HG03135 (cell line): Measurements from ENCODE around the gene LRMDA.

Experiments
- ATAC-seq: cut with Tn5 transposase; IDR thresholded peaks from one replicate; pipeline ENCODE4 v1.9.1; 2021; ENCODE audit warnings: mild to moderate bottlenecking, moderate library complexity; ENCODE audit not compliant: unreplicated experiment

The LRMDA gene

DNA sequence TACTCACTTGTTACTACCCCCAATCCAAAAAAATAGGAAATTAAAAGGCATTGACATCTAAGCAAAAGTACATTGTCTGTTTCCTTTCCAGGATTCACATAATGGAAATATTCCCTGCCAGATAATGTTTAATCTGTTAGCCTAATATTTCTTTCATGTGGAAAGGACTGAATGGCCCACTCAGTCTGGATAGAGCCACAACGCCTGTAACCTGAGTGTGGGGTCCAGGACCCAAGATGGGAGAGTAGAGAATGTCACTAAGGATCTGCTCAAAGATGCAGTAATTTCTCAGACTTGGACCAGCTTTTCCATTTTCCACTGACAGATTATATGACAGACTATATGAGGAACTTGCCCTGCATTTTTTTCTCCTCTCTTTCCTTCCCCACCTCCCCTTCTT is 1117.3 kb downstream of the LRMDA start:
- no peak for ATAC-seq

GRCh38 chr10:76549171-76549570 is 1117.7 kb downstream of the LRMDA start:
- no peak for ATAC-seq

DNA sequence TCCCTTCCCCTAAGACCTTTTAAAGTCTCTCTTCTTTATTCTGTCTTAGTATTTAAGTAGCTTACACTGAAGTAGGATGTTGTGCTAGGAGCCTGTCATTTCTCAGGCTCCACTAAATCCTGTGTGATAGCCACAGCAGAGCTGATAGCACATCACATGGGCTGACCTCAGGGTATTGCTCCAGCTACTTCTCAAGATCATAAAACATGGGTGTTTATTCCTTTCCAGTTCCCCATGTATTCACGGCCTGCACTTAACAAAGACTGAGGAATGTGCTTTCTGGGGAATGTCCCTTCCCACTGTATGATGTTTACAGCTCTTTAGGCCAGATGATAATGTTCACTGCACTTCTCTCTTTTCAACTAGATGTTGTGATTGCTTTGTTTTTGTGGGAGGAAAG is 1119.4 kb downstream of the LRMDA start:
- ATAC-seq: no peak

DNA sequence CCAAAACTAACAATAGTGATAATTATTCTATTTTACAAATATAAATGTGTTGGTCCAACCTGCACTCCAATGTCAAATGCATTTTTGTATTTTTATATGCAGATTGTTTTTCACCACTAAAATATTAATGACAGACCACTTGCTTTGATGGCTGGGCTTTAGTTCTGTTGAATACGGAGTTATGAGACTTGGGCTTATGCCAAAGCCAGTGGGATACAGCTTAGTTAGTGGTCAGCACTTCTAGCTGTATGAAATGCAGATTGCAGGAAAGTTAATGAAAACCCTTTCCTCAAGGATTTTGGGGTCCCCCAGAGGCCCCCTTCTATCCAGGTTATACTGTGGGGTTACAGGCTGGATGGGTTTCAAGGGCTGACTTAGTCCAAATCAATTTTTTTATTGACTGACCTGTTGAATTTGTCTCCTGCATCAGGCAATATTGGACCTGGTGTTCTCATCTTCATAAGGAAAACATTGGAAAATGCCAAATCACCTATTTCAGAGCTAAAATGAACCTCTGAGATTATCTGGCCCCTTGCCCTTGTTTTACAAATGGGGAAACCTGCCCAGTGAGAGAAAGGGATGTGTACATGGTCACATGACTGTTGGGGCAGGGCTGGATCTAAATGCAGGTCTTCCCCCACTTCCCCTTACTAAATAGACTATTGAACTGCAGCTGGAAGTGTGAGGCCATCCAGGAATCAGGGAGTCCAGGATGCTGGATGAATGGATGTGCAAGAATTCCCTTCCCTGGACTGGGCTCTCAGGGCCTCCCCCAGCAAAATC is 1120.9 kb downstream of the LRMDA start:
- ATAC-seq: no peak

DNA sequence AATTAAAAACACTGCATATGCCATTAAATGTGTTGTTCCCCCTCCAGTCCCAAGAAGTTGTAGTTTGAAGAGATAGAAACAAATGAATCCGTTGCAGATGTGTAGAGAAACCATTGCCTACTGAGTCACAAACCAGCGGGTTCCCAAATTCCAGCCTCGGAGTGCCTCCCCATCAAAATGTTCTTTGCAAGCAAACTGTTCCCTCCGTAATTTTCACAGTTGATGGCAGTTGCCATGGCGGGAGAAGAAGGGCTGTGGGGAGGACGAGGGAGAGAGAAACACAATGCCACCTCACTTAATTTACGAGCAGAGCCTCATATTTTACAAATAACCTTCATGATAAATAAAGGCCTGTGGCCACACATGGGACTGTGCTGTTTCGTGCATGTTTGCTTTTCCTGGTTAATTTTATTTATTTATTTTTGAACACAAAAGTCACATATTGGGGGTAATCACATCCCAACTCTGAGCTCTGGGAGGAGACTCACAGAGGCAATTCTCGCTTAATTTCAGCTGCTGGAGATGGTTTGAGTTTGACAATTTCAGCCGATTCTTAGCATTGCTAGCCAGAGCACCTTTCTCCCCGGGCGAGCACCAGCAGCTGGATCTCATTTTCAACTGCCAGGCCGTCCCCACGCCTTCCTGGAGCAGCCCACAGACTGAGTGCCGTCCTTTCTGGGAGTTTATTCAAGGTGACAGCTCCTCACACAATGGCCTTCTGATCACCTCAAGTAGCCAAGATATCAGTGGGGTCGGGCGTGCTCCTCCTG is 1122.0 kb downstream of the LRMDA start:
- no peak for ATAC-seq

DNA sequence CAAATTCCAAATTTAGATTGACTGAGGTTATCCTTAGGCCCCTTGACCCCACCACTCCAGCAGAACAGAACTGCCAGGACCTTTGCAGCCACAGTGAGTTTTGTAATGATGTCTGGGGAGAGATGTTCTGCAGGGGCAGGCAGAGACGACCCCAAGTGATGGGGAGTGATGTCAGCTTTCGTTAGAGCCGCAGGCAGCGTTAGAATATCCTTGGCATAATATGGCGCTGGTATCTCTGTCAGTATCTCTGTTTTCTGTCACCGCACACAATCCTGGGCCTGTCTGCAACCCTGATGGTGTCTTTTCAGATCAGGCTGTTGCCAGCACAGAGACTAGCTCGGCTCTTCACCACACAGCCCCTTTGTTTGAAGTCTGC is 1122.6 kb downstream of the LRMDA start:
- ATAC-seq: no peak

- ATAC-seq: no peak
Measured at GRCh38 chr10:76554478-76554877, 1123.1 kb downstream of the LRMDA start.

DNA sequence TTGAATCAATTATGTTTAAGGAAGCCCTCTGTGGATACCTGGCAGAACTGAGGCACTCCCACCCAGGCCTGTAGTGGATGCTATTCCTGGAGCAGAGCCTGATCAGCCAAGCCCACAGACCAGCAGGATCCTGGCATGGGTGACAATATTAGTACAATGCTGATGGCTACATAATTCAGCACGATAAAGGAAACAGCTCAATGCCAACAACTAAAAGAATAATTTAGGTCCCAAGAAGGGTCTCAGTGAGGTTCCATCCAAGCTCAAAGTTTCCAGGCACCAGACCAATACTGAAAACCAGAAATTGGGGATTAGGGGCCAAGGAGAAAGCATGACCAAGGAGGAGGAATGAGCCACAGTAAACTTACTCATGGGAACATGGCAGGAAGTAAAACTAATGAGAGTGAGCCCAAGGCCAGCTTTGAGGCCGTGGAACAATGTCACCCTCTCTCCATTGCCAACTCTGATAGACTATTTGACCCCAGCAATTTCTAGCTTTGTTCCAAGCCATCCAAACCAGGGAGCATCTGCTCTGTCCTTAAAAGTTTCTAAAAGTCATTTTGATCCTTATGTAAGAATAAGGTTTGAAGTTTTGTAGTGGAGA is 1123.7 kb downstream of the LRMDA start:
- ATAC-seq: no peak

- no peak for ATAC-seq
Measured at GRCh38 chr10:76557366-76557765, 1125.9 kb downstream of the LRMDA start.

DNA sequence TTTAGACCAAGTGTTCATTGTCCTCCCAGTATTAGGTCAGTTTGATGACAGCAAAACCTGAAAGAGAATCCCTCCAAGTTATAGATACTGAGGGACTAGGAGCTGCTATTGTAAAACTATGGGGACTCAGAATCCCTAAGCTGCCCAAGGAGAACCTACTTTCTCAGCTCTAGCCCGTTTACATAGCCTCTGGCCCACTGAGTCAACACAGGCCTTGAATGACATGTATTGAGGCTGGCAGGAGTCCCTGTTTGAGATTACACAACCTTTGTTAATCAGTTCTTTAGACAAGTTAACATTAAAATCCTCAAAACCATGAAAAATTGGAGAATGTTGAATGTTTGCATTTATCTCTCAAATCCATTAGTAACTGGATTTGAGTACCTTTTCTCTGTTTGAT is 1127.2 kb downstream of the LRMDA start:
- ATAC-seq: no peak

DNA sequence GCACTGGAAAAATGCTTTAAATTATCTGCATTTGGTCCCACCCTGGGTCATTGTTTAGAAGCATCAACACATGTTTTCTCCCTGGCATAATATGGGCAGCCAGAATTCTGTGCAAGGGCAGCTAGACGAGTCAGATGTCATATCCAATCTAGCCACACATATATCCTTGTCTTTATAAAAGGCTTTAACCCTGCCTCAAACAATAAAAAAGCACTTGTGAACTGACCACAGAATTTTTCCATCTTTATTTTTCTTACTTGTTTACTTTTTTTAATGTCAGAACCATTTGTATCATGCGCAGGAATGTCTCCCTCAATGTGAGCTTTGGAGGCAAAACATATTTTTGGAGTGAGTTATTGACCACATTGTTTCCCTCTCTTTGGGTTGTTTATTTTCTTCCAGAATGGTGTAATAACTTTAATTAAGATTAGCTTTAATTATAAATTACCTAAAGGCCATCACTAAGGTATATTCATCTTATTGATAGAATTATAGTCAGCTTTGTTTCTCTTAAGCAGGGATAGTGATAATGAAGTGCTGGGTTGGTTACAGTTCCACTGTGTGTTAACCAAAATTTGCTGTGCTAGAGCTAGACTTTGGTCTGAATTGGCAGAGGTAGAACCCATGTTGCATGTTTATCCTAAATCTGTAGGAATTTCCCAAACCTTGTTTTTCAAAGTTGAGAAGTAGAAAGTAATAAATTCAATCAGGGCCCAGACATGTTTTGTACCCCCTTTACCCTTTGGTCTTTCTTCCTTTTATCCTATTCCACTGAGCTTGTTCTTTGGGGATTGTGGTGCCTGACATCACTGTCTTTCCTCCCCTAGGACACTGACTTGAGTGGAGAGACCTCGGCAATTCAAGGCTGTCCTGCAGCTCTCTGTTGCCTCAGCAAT is 1127.8 kb downstream of the LRMDA start:
- no peak for ATAC-seq

DNA sequence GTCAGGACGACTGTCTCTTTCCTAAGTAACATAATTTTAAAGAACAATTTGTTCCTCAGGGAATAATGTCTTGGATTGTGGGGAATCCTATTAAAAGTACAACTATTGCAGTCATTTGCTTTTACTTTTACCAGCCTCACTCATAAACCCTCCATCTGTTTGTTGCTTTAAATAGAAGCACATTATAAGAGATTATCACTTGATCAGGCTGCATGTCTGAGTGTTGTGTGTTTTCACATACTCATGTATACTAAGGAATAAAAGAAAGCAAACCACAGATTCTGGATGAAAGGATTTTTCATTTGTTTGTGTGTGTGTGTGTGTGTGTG is 1128.4 kb downstream of the LRMDA start:
- ATAC-seq: no peak

- no peak for ATAC-seq
Measured at GRCh38 chr10:76560338-76560737, 1128.9 kb downstream of the LRMDA start.

DNA sequence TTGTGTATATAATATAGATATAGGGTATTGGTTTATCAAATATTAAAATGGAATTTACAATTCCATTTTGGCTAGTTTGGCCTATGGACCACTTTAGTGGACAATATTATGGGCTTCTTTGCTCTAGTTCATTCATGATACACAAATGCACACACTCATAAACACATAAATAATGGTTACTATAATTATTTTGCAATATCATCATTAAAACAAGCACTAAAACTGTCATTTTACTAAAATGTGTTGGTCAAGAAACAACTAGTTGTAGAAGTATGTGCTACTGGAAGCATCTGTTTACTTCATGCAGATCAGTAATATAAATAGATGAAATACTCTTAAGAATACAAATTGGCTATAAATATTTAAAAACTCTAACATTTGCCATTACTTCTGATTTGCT is 1131.9 kb downstream of the LRMDA start:
- ATAC-seq: no peak

GRCh38 chr10:76572021-76572420 is 1140.6 kb downstream of the LRMDA start:
- no peak for ATAC-seq

DNA sequence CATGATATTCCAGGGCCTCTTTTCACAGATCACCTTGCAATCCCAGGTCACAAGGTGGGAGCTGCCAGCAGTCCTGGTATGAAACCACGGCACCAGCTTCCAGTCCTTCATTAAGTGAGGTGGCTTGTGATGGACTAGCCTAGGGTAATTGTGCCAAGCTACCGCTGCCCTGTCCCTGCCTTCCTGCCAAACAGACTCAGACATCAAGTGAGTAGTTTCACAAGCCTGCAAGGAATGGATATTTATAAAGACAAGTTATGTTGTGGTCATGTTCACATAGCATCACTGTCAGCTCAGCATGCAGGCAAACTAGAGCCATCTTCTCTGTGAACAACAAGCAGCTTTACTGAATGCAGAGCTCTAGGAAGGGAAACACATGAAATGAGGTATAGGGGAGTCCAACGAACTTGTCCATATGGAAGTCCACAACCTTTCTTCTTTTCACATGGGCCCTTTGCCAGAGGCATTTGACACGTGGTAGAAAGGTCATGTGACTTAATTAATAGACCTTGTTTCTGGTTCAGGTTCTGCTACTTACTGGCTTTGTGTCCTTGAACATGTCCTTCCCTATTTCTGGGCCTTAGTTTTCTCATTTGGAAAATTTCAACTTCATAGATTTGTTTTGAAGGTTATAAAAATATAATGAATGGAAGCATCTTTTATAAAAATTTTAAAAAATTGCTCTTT is 1145.0 kb downstream of the LRMDA start:
- no peak for ATAC-seq

- ATAC-seq: no peak
Measured at GRCh38 chr10:76577455-76577854, 1146.0 kb downstream of the LRMDA start.

- ATAC-seq: no peak
Measured at GRCh38 chr10:76581506-76582256, 1150.3 kb downstream of the LRMDA start.

- ATAC-seq: no peak
Measured at GRCh38 chr10:76582531-76582930, 1151.1 kb downstream of the LRMDA start.

DNA sequence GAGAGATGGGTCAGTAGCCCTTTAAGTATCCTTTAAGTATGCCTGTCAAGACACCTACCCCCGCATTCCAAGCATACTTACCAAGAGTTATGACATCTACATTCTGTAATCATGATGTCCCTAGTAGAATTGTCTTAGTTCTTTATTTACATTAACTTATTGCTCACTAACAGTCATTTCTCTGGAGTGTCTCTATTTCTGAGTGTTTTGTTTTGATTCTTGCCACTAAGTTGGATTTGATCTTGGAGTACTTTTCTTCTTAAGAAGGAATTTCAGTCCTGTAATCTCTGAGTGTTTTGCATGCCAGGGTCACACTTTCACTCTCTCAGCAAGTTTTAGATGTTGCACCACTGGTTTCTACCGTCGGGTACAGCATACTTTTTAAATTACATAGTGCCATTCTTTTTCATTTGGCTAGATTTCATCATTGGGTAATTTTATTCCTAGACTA is 1152.3 kb downstream of the LRMDA start:
- ATAC-seq: no peak
